ENCODE measurements around the gene TSHZ3. TPM values are rescaled to one million over a fixed set of nuclear protein-coding genes. Genes with fewer than 3 reads are reported as not detected.

TSHZ3 gene
- total and polyA plus RNA-seq, 7 donors = 0.53 to 6.7 (median 2.2) TPM

GRCh38 chr19:31342926-31343325 lies 6.3 kb downstream of the TSHZ3 start:
- no peak overlapping the region for H3K4me3 ChIP-seq
- no peaks in the 10 kb centered on the region for H3K9me3 ChIP-seq
- WGBS, 3 donors = 77 to 84% (median 80%) methylated on average over 5 of the region's 5 CpGs
- ATAC-seq = no peak
- no peaks in the 10 kb centered on the region for H3K4me1 ChIP-seq
- no peak overlapping the region for H3K27ac ChIP-seq
- peaks cover 0 to 22% (median 4%) of the 10 kb centered on the region in 3 donors for H3K27me3 ChIP-seq (ENCODE audit: insufficient read depth in 3 of 3, low read length in 2 of 3)
- intact Hi-C loops (cut with DNase I) = no loop called here
- TF ChIP-seq CTCF (IDR thresholded peaks at IDR 0.05) = no peak
- no peak for DNase-seq
- H3K36me3 ChIP-seq (ENCODE audit: insufficient read depth in 1 of 2, low read depth in 1 of 2) = no peaks in the 10 kb centered on the region

GRCh38 chr19:31340042-31341025 lies 8.9 kb downstream of the TSHZ3 start:
- ATAC-seq (no peak), DNase-seq (no peak)
- TF ChIP-seq CTCF (IDR thresholded peaks at IDR 0.05) = no peak
- Histone ChIP-seq H3K27me3 (ENCODE audit: insufficient read depth in 3 of 3, low read length in 2 of 3) (peaks cover 0 to 21% (median 2%) of the 10 kb centered on the region in 3 donors), H3K27ac (no peak overlapping the region), H3K9me3 (no peaks in the 10 kb centered on the region), H3K4me3 (no peak overlapping the region), H3K36me3 (ENCODE audit: insufficient read depth in 1 of 2, low read depth in 1 of 2) (no peaks in the 10 kb centered on the region), H3K4me1 (no peaks in the 10 kb centered on the region)
- intact Hi-C loops (cut with DNase I) = no loop called here
- WGBS, 3 donors = 55 to 71% (median 57%) methylated on average over 13 to 14 of the region's 14 CpGs

- H3K36me3 ChIP-seq (ENCODE audit: insufficient read depth in 1 of 2, low read depth in 1 of 2) = no peaks in the 10 kb centered on the region
- intact Hi-C loops (cut with DNase I) = no loop called here
- 18 to 39% (median 25%) methylated on average over 5 of the region's 5 CpGs for WGBS, 3 donors
- no peak for DNase-seq
- no peak overlapping the region for H3K27ac ChIP-seq
- H3K4me1 ChIP-seq = no peaks in the 10 kb centered on the region
- no peak for TF ChIP-seq CTCF (IDR thresholded peaks at IDR 0.05)
- no peak overlapping the region for H3K4me3 ChIP-seq
- no peaks in the 10 kb centered on the region for H3K9me3 ChIP-seq
- peaks cover 0 to 13% (median 2%) of the 10 kb centered on the region in 3 donors for H3K27me3 ChIP-seq (ENCODE audit: insufficient read depth in 3 of 3, low read length in 2 of 3)
- no peak for ATAC-seq
Observed at GRCh38 chr19:31339411-31339810, 9.8 kb downstream of the TSHZ3 start.

GRCh38 chr19:31338069-31338776 lies 11.0 kb downstream of the TSHZ3 start:
- no peak overlapping the region for H3K4me3 ChIP-seq
- no peak overlapping the region for H3K27ac ChIP-seq
- H3K27me3 ChIP-seq (ENCODE audit: insufficient read depth in 3 of 3, low read length in 2 of 3) = peaks cover 0 to 13% (median 2%) of the 10 kb centered on the region in 3 donors
- no peaks in the 10 kb centered on the region for H3K4me1 ChIP-seq
- no peaks in the 10 kb centered on the region for H3K36me3 ChIP-seq (ENCODE audit: insufficient read depth in 1 of 2, low read depth in 1 of 2)
- 30 to 39% (median 32%) methylated on average over 10 of the region's 10 CpGs for WGBS, 3 donors
- TF ChIP-seq CTCF (IDR thresholded peaks at IDR 0.05) = peak; percentile 34
- no peaks in the 10 kb centered on the region for H3K9me3 ChIP-seq
- intact Hi-C loops (cut with DNase I) = no loop called here
- peak; percentile 43 to 72 for DNase-seq
- peak; percentile 25 to 74 (median 60) for ATAC-seq

Data from psoas muscle (tissue), 8 donors.